Measurements from ENCODE around the gene ARHGAP22. TPM values are rescaled to one million over a fixed set of nuclear protein-coding genes. Genes with fewer than 3 reads are reported as not detected.
A peak's percentile ranks its signal among the peaks of the same experiment; 100 is the strongest.

ARHGAP22 gene
- total RNA-seq, 1 donor from 2014 or later, result 24.5 TPM

- no peak for DNase-seq (ENCODE audit: low read depth)
- H3K4me3 ChIP-seq (ENCODE audit: low read depth, low read length), result no peak overlapping the region
- peak; percentile 33 for TF ChIP-seq CTCF (conservative IDR thresholded peaks at IDR 0.05; ENCODE audit: low read depth, low read length)
Observed at GRCh38 chr10:48509974-48510692, 94.7 kb downstream of the ARHGAP22 start.

- H3K4me3 ChIP-seq (ENCODE audit: low read depth, low read length), result no peak overlapping the region
- DNase-seq (ENCODE audit: low read depth), result no peak
- TF ChIP-seq CTCF (conservative IDR thresholded peaks at IDR 0.05; ENCODE audit: low read depth, low read length), result no peak
Observed at GRCh38 chr10:48508791-48509772, 95.8 kb downstream of the ARHGAP22 start.

- no peak for DNase-seq (ENCODE audit: low read depth)
- H3K4me3 ChIP-seq (ENCODE audit: low read depth, low read length), result no peak overlapping the region
- TF ChIP-seq CTCF (conservative IDR thresholded peaks at IDR 0.05; ENCODE audit: low read depth, low read length), result no peak
Observed at GRCh38 chr10:48507933-48508790, 96.7 kb downstream of the ARHGAP22 start.

- no peak for TF ChIP-seq CTCF (conservative IDR thresholded peaks at IDR 0.05; ENCODE audit: low read depth, low read length)
- DNase-seq (ENCODE audit: low read depth), result no peak
- H3K4me3 ChIP-seq (ENCODE audit: low read depth, low read length), result no peak overlapping the region
Observed at GRCh38 chr10:48507494-48507893, 97.4 kb downstream of the ARHGAP22 start.

GRCh38 chr10:48506147-48506917, 98.5 kb downstream of the ARHGAP22 start:
- DNase-seq (ENCODE audit: low read depth), result no peak
- TF ChIP-seq CTCF (conservative IDR thresholded peaks at IDR 0.05; ENCODE audit: low read depth, low read length), result peak; percentile 25

More at GRCh38 chr10:48506147-48506917, 98.5 kb downstream of the ARHGAP22 start:
- H3K4me3 ChIP-seq (ENCODE audit: low read depth, low read length), result no peak overlapping the region
